C4-2B (cell line): ENCODE results near the gene SNRK.

Experiments
- ZFX ChIP-seq: fragments of 450-650 bp; IDR thresholded peaks from 2 replicates; pipeline ENCODE4 v1.6.1; 2017
- TF ChIP-seq, protein P1 (sequence below): fragments of 450-650 bp; conservative IDR thresholded peaks from 2 replicates; pipeline ENCODE4 v1.5.1; 2017; ENCODE audit warnings: mild to moderate bottlenecking

- no peak for TF ChIP-seq ZFX
- TF ChIP-seq, protein P1, sequence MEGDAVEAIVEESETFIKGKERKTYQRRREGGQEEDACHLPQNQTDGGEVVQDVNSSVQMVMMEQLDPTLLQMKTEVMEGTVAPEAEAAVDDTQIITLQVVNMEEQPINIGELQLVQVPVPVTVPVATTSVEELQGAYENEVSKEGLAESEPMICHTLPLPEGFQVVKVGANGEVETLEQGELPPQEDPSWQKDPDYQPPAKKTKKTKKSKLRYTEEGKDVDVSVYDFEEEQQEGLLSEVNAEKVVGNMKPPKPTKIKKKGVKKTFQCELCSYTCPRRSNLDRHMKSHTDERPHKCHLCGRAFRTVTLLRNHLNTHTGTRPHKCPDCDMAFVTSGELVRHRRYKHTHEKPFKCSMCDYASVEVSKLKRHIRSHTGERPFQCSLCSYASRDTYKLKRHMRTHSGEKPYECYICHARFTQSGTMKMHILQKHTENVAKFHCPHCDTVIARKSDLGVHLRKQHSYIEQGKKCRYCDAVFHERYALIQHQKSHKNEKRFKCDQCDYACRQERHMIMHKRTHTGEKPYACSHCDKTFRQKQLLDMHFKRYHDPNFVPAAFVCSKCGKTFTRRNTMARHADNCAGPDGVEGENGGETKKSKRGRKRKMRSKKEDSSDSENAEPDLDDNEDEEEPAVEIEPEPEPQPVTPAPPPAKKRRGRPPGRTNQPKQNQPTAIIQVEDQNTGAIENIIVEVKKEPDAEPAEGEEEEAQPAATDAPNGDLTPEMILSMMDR: no peak
These were observed 7.3 kb upstream of the SNRK start for GRCh38 chr3:43279082-43279481.
